SU-DHL-6 (cell line): ENCODE measurements around the gene PC.

Experiments used
- CTCF ChIP-seq: fragments of 200-600 bp; sonication (generic); IDR thresholded peaks from one replicate; pipeline ENCODE4 v1.5.1; 2017; ENCODE audit warnings: antibody characterized with exemption, mild to moderate bottlenecking, low read length, moderate library complexity; ENCODE audit not compliant: insufficient read depth, poor library complexity, severe bottlenecking
- EZH2phosphoT487 ChIP-seq: fragments of 200-600 bp; sonication (generic), shearing (Covaris generic); conservative IDR thresholded peaks from 2 replicates; pipeline ENCODE4 v1.6.1; 2018; ENCODE audit warnings: mild to moderate bottlenecking, antibody characterized with exemption, low read length, moderate library complexity, mixed read lengths

DNA sequence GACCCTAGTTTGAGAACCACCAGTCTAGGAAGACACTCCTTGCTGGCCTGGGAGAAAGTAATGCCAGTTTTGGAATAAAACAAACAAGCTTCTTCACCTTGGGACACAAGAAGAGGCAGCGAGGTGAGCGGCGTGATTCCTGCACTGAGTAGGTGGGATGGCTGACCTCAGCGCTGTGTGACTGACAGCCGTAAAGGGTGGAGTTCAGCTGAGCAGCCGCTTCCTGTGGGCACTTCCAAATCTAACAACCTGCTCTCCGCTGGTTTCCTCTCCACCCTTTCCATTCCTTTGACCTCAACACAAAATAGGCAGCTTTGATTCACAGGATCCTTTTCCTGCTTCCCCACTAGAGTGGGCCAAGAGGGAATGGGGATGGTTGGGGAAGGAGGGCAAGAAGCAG lies 45.8 kb downstream of the PC start:
- no peak for TF ChIP-seq EZH2phosphoT487
- no peak for TF ChIP-seq CTCF
